Superior temporal gyrus (tissue), 1 donor: Measurements from ENCODE around the gene CACUL1.

Source experiments
- DNase-seq: peaks from one replicate; pipeline ENCODE4 v3.0.0-alpha.2; 2016; ENCODE audit errors: extremely low spot score

The CACUL1 gene

DNA sequence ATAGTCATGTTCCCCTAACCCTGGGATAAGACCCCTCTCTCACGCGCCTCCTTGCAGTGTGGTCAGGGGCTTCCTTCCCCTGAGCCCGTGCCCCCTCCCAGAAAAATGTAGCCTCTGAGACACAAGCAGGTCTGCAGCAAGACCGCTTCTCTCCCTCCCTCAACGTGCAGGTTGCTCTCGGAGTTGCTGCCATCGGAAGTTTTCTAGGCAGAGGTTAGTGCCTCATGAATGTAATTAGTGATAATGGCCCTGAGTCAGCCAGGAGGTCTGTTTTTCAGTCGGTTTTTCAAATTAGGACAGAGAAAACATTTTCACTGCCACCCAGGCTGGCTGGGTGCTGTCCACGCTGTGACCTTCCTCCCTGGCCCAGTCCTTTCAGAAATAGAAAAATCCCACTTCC, 116.1 kb downstream of the CACUL1 start:
- no peak for DNase-seq

- DNase-seq = no peak
Observed at GRCh38 chr10:118635674-118636402, 118.9 kb downstream of the CACUL1 start.

DNA sequence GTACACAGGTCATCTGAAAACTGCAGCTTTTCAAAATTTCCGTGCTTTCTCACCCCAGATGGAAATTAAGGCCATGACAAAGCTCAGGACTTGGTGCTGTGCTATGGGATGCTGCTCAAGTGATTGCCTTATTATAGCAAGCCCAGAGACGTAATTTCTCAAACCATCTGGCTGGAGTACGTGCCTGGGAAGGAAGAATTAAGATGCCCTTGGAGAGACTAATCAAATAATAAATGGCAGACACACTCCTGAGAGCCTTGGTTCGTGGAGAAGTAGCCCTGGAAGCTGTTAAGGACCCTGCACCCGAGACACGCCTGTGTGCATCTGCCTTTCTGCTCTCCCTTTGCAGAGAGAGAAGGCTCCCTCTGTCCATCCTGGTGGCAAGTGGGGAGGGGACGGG, 121.0 kb downstream of the CACUL1 start:
- no peak for DNase-seq

DNA sequence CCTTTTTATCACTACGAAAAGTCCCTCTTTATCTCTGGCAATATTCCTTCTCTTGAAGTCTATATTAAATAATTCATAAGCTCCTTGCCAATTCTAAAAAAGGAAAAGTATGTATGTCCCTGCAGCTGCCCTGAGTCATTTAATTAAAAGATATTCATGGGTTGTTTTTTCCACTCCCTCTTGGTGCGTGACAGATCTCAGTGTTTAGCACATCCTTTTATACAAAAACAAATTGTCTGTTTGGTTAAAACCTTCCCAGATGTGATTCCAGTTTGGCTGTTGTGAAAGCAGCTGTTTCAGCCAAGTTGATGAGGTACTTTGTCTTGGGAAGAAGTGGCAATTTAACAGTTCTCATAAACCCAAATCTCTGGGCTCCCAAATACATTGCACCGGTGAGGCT, 125.6 kb downstream of the CACUL1 start:
- no peak for DNase-seq

GRCh38 chr10:118628397-118628796, 126.4 kb downstream of the CACUL1 start:
- DNase-seq = no peak

- DNase-seq = no peak
Observed at GRCh38 chr10:118626953-118627352, 127.8 kb downstream of the CACUL1 start.
